ENCODE measurements around the gene PTPRE. TPM values are rescaled to one million over a fixed set of nuclear protein-coding genes. Genes with fewer than 3 reads are reported as not detected.

PTPRE gene
- polyA plus RNA-seq, 1 donor from 2014 or later: 4.1 TPM

DNA sequence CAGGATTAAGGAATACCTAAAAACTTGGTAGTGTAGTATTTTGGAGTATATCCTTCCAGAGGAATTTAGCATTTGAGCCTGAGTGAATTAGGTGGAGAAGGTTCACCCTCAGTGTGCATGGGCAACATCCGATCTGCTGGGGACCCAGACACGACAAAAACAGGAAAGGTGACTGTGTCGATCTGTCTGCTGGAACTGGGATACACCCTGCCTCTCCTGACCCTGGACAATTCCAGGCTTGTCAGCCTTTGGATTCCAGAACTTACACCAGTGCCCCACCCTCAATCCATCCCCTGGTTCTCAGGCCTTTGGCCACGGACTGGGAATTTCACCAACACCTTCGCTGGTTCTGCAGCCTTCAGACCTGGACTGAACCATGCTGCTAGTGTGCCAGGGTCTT lies 41.9 kb downstream of the PTPRE start:
- no peak overlapping the region for H3K9ac ChIP-seq (ENCODE audit: low read length)
- TF ChIP-seq EZH2 (IDR thresholded peaks at IDR 0.05; ENCODE audit: borderline replicate concordance, insufficient read depth, low read length, poor library complexity, severe bottlenecking) (no peak), POLR2AphosphoS5 (IDR thresholded peaks at IDR 0.05) (no peak), MXI1 (conservative IDR thresholded peaks at IDR 0.05; ENCODE audit: poor library complexity, severe bottlenecking) (no peak), RAD21 (conservative IDR thresholded peaks at IDR 0.05) (no peak), EP300 (conservative IDR thresholded peaks at IDR 0.05; ENCODE audit: poor library complexity, severe bottlenecking) (no peak), TAF1 (IDR thresholded peaks at IDR 0.05; ENCODE audit: low read depth) (no peak)
- TF ChIP-seq, protein P1, sequence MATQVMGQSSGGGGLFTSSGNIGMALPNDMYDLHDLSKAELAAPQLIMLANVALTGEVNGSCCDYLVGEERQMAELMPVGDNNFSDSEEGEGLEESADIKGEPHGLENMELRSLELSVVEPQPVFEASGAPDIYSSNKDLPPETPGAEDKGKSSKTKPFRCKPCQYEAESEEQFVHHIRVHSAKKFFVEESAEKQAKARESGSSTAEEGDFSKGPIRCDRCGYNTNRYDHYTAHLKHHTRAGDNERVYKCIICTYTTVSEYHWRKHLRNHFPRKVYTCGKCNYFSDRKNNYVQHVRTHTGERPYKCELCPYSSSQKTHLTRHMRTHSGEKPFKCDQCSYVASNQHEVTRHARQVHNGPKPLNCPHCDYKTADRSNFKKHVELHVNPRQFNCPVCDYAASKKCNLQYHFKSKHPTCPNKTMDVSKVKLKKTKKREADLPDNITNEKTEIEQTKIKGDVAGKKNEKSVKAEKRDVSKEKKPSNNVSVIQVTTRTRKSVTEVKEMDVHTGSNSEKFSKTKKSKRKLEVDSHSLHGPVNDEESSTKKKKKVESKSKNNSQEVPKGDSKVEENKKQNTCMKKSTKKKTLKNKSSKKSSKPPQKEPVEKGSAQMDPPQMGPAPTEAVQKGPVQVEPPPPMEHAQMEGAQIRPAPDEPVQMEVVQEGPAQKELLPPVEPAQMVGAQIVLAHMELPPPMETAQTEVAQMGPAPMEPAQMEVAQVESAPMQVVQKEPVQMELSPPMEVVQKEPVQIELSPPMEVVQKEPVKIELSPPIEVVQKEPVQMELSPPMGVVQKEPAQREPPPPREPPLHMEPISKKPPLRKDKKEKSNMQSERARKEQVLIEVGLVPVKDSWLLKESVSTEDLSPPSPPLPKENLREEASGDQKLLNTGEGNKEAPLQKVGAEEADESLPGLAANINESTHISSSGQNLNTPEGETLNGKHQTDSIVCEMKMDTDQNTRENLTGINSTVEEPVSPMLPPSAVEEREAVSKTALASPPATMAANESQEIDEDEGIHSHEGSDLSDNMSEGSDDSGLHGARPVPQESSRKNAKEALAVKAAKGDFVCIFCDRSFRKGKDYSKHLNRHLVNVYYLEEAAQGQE (IDR thresholded peaks at IDR 0.05; ENCODE audit: borderline replicate concordance): no peak
- TF ChIP-seq, protein P2, sequence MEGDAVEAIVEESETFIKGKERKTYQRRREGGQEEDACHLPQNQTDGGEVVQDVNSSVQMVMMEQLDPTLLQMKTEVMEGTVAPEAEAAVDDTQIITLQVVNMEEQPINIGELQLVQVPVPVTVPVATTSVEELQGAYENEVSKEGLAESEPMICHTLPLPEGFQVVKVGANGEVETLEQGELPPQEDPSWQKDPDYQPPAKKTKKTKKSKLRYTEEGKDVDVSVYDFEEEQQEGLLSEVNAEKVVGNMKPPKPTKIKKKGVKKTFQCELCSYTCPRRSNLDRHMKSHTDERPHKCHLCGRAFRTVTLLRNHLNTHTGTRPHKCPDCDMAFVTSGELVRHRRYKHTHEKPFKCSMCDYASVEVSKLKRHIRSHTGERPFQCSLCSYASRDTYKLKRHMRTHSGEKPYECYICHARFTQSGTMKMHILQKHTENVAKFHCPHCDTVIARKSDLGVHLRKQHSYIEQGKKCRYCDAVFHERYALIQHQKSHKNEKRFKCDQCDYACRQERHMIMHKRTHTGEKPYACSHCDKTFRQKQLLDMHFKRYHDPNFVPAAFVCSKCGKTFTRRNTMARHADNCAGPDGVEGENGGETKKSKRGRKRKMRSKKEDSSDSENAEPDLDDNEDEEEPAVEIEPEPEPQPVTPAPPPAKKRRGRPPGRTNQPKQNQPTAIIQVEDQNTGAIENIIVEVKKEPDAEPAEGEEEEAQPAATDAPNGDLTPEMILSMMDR (IDR thresholded peaks at IDR 0.05; ENCODE audit: poor library complexity, severe bottlenecking): no peak
- no peaks in the 10 kb centered on the region for H3K27me3 ChIP-seq (ENCODE audit: insufficient read depth, low read depth, low read length)
- H3K27ac ChIP-seq (ENCODE audit: low read length): no peak overlapping the region
- H3K4me3 ChIP-seq (ENCODE audit: low read length): no peak overlapping the region
- no peaks in the 10 kb centered on the region for H3K9me3 ChIP-seq (ENCODE audit: low read length)
- no peak overlapping the region for H3K4me2 ChIP-seq (ENCODE audit: low read length)
- no peaks in the 10 kb centered on the region for H3K36me3 ChIP-seq (ENCODE audit: insufficient read depth, low read length)
- no peaks in the 10 kb centered on the region for H3K9me2 ChIP-seq (ENCODE audit: insufficient read depth, low read length)
- H4K20me1 ChIP-seq (ENCODE audit: insufficient read depth): no peaks in the 10 kb centered on the region
- H2AFZ ChIP-seq (ENCODE audit: low read depth, low read length): no peak overlapping the region
- no peaks in the 10 kb centered on the region for H3F3A ChIP-seq (ENCODE audit: insufficient read depth, low read length, poor library complexity, severe bottlenecking)
- no peaks in the 10 kb centered on the region for H3K79me2 ChIP-seq (replicated peaks; ENCODE audit: insufficient read depth, low read length)

DNA sequence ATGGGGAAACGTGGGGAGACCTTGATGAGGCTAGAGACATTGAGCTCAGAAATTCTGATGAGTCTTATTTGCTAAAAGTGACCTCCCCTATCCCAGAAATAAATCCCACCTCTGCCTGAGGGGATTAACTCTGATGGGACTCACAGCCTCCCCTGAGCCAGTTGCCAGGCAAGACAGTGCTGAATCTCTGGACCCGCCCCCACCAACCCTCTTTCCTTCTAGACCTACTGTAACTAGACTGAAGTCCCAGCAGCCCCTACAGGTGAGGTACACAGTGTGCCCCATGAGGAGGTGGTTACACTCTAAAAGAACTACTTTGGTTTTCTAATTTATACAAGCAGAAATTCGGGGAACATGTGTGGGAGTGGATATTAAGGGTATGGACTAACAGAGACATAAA lies 42.9 kb downstream of the PTPRE start:
- Histone ChIP-seq H2AFZ (ENCODE audit: low read depth, low read length) (no peak overlapping the region), H3K9me2 (ENCODE audit: insufficient read depth, low read length) (no peaks in the 10 kb centered on the region), H3K9me3 (ENCODE audit: low read length) (no peaks in the 10 kb centered on the region), H3K4me2 (ENCODE audit: low read length) (no peak overlapping the region), H3K9ac (ENCODE audit: low read length) (no peak overlapping the region), H4K20me1 (ENCODE audit: insufficient read depth) (no peaks in the 10 kb centered on the region), H3K79me2 (replicated peaks; ENCODE audit: insufficient read depth, low read length) (no peaks in the 10 kb centered on the region), H3K27ac (ENCODE audit: low read length) (no peak overlapping the region), H3K27me3 (ENCODE audit: insufficient read depth, low read depth, low read length) (no peaks in the 10 kb centered on the region), H3F3A (ENCODE audit: insufficient read depth, low read length, poor library complexity, severe bottlenecking) (no peaks in the 10 kb centered on the region), H3K4me3 (ENCODE audit: low read length) (no peak overlapping the region), H3K36me3 (ENCODE audit: insufficient read depth, low read length) (no peaks in the 10 kb centered on the region)
- TF ChIP-seq TAF1 (IDR thresholded peaks at IDR 0.05; ENCODE audit: low read depth) (no peak), POLR2AphosphoS5 (IDR thresholded peaks at IDR 0.05) (no peak)

DNA sequence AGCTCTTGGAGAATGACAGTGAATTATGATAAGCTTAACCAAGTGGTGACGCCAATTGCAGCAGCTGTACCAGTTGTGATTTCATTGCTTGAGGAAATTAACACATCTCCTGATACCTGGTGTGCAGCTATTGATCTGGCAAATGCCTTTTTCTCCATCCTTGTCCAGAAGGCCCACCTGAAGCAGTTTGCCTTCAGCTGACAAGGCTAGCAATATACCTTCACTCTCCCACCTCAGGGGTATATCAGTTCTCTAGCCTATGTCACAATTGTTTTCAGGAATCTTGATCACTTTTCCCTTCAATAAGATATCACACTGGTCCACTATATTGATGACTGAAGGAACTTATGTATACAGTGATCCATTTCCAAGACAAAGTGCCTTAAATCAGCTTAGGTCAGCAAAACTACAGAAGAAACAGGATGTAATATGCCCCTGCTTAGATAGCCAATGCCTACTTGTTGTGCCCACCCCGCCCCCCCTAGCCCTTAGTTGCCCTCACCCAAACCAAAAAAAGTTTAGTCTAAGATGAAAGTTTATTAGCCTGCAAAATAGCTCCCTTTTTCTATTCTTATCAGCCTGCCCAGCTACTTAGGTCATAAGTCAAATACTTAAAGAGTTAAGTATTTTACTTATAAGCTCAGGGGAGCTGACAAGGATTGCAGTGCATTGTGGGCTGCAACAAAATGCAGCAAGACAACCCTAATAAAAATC lies 45.1 kb downstream of the PTPRE start:
- no peak for TF ChIP-seq RAD21 (conservative IDR thresholded peaks at IDR 0.05)
- TF ChIP-seq MXI1 (conservative IDR thresholded peaks at IDR 0.05; ENCODE audit: poor library complexity, severe bottlenecking): no peak
- TF ChIP-seq, protein P1 (IDR thresholded peaks at IDR 0.05; ENCODE audit: borderline replicate concordance): no peak
- H3K9me2 ChIP-seq (ENCODE audit: insufficient read depth, low read length): no peaks in the 10 kb centered on the region
- no peaks in the 10 kb centered on the region for H3K79me2 ChIP-seq (replicated peaks; ENCODE audit: insufficient read depth, low read length)
- no peaks in the 10 kb centered on the region for H3K9me3 ChIP-seq (ENCODE audit: low read length)
- H4K20me1 ChIP-seq (ENCODE audit: insufficient read depth): no peaks in the 10 kb centered on the region
- no peak overlapping the region for H3K9ac ChIP-seq (ENCODE audit: low read length)
- no peaks in the 10 kb centered on the region for H3K27me3 ChIP-seq (ENCODE audit: insufficient read depth, low read depth, low read length)
- no peak overlapping the region for H3K27ac ChIP-seq (ENCODE audit: low read length)
- no peak overlapping the region for H3K4me2 ChIP-seq (ENCODE audit: low read length)
- H3K4me3 ChIP-seq (ENCODE audit: low read length): no peak overlapping the region
- H3F3A ChIP-seq (ENCODE audit: insufficient read depth, low read length, poor library complexity, severe bottlenecking): no peaks in the 10 kb centered on the region
- no peaks in the 10 kb centered on the region for H3K36me3 ChIP-seq (ENCODE audit: insufficient read depth, low read length)
- H2AFZ ChIP-seq (ENCODE audit: low read depth, low read length): no peak overlapping the region

Measured in neural cell (in vitro differentiated cells).